NCI-H1417 treated with DMSO at 0.1 percent for 48 hours (cell line): Measurements from ENCODE around the gene QTRT2.

Experiments
- DNase-seq: peaks from one replicate; lab custom pipeline; 2025; lab: John Stamatoyannopoulos, UW

The QTRT2 gene

DNA sequence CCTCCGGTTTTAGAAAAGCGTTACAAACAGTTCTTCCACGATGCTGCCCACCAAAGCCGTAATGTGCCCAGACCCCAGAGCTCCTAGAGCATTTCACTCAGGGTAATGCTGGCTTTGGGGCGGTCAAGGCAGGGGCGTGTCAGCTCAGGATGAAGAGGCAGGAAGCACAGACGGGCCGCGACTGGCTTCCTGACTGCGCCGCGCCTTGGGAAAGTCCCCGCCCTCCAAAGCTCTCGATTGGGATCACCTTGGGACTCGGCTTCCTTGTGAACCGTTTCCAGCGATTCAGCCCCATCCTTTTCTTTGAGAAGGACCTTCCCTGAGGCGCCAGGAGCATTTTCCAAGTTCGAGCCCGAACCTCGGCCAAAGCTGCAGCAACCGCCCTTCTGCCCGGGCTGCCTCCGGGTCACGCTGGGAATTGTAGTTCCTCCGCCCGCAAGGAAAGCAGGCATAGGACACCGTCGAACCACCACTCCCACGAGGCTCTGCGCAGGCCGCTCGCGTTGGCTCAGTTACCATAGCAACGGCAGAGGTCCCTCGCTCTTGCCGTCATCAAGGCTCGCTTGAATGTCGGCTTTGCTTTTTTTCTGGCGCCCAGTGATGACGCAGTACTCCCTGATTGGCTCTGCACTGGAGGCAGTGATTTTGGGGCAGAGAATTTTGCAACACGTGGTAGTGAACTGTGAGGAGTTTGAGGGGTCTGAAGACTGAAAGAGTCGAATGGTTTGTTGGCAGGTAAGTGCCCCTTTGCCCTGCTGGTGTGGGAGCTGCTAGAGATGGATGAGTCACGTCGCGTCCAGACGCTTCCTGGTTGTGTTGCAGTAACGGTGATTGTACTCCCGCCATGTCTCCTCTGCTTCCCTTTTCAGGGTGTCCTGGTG lies at the start of gene QTRT2, which contains the start of gene CCDC191:
Gene QTRT2 (plus strand): TSS at position 608 of the 881 bp plus-strand sequence. CDS start 8,521 bp downstream, outside the sequence.
Gene CCDC191 (minus strand): TSS at position 397 of the 881 bp plus-strand sequence. CDS start 60 bp downstream, at position 337.
- peak; percentile 98 for DNase-seq

DNA sequence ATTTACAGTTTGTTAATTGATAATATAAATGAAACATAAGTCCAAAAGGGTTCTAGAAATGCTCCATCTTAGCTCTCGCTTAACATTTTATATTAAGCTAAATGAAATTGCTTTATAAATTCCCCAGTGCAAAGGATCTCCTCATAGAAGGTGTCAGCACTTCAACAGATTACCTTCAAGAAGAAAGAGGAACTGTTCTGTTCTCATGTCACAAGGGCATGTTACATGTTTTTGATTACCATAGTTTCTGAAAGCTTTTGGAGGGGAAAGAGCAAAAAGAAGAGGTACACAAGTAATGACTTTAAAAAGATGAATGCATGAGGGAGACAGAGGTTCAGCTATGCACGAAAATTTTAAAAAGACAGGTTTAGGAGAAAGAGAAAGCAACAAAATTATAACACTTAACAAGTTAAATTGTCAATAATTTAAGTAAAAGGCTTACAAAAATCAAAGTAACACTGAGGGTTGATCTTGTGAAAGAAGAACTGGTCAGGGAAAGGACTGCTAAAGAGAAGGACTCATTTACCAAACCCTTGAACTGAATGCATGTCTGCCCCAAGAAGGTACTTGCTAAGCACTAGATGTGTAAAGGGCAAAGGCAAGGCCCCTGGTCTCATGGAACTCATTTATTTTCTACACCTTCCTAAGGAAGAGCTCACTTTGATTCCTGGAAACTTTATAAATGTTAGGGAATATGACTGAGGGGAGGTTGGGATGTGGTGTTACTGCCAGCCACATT lies 45.3 kb upstream of the QTRT2 start:
- no peak for DNase-seq

DNA sequence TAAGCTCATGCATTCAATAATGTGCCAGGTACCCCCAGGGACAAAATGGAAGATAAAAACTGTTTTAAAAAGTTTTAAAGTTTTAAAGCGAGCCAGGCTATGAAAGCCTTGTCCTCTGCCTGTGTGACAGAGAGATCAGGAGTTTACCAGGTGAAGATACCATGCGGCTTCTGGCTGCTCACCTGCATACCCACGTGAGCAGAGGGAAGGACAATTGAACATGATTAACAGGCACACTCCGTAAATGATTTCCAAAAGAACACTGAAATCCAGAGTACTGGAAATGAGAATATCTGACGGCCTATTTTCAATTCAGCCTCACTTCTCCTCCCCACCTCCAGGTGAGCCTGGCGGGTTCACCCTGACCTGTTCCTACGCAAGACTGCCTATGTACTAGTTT lies 42.3 kb upstream of the QTRT2 start:
- no peak for DNase-seq

DNA sequence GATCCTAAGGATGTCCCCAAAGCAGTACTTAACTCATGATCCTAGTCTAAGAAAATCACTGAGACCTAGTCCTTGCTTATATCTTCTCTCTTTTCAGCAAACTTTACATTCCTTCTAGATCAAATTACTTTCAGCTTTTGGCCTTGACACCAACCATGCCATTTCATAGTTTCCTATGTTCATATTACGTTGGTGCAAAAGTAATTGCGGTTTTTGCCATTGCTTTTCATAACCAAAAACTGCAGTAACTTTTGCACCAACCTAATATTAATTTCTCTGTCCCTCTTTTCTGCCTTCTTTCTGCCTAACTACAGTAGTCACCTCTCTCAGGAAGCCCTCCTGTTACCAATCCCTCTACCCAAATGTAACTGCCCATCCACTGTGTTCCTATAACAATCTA lies 37.1 kb upstream of the QTRT2 start:
- DNase-seq = no peak

DNA sequence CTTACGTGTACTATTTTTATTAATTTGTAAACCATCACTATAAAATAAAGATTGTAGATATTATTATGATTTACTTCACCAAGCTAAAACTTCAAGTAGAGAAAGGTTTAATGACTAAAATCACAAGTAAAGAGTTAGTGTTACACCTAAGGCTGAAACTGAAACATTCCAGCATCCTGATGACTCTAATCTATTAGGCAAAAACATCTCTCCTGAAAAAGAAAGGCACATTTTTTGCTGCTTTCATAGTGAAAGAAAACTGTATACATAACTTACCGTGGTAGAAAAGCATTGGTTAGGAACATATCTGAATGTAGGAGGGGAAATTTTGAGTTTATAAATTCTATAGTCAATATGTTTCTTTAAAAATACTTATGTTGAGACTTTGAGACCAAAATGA lies 35.6 kb upstream of the QTRT2 start:
- DNase-seq = no peak

DNA sequence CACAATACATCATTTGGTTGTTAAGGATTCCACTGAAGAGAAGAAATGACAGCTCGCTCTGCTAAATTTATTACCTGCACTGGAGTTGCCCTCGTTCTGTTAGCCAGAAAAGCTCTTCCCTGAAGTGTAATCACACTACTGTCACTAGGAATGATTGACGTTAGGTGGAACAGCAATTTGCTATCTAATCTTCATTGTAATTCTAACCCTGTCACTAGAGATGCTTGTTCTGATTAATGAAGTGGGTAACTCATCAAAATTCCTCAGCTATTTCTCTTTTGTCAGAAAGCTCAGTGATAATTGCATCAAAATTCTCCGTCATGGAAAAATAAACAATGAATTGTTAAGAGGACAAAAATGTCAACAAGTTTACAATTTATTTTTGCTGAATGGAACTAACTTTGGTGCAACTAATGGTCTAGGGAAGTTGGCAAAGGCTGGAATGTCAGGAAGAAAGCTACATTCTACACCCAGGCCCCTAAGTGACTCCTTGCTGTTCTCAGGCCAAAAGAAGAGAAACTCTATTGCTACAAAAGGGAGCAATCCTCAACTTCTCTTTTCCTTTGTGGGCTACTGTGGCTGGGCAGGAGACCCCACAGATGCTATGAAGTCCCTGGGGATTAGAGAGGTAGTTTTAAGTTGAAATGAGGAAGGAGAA lies 34.3 kb upstream of the QTRT2 start:
- DNase-seq = no peak

DNA sequence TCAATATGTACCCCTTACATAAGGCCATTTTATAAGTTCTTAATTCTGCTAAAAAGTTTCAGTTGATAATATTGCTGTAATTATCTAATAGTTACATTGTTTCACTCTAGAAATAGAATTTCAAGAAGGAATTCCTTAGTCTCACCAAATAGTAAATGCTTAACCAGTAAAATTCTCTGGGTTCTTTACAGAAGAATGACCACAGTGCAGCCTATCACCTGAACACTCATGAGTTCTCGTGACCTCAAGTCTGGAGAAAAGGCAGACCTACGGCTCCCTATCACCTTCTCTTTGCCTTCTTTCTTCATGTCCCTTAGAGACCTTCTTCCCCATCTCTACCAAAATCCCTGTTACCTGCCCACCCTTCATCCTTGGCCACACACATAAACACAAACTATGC lies 31.1 kb upstream of the QTRT2 start:
- DNase-seq = no peak

DNA sequence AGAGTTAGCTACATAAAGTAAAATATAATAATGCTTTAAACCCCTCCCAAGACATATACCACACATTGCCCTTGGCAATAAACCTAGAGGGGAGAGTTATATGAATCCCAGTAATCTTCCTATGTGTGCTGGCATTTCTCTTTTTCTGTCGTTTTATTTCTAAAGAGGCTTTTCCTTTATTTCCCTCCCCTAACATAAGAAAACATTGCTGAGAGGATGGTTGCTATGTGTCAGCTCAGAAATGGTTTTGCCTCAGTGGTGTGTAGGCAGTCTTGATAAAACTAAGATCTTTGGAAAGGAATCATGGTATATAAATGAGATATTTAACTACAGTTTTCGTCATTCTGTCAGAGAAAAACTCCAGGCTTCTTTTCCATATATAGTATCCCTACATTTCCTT lies 30.2 kb upstream of the QTRT2 start:
- DNase-seq = no peak

DNA sequence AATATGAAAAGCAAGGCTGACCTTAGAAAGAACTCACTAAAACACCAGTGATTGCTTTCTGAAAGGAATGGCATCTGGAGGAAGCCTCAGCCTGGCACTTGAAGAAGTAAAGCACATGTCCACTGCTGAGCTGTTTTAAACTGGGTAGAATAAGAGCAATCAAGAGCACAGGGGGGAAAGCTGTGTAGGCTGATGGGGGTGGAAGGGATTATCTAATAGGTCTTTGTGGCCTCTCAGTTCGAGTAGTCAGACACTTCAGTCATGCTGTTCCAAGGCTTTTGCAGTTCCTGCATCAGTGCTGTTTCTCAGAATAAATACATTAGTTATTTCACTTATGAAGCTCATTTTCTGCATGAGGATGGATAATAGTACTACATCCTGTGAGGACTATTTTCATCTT lies 22.8 kb upstream of the QTRT2 start:
- no peak for DNase-seq

DNA sequence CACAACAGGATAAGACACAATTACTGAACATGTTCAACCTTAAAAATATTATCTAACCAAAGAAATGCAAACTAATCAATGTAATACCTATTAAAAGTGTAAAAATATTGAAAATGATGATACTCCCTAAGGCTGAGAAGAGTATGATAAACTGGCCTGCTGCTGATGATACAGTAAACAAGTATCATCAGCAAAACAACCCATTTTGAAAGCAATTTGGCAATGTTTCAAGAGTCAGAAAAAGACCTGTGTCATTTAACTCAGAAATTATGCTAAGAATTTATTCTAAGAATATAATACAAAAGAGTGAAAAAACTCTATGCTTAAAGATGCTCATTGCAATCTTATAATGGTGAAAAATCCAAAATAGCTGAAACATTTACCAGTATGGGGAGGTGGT lies 22.3 kb upstream of the QTRT2 start:
- DNase-seq = no peak

DNA sequence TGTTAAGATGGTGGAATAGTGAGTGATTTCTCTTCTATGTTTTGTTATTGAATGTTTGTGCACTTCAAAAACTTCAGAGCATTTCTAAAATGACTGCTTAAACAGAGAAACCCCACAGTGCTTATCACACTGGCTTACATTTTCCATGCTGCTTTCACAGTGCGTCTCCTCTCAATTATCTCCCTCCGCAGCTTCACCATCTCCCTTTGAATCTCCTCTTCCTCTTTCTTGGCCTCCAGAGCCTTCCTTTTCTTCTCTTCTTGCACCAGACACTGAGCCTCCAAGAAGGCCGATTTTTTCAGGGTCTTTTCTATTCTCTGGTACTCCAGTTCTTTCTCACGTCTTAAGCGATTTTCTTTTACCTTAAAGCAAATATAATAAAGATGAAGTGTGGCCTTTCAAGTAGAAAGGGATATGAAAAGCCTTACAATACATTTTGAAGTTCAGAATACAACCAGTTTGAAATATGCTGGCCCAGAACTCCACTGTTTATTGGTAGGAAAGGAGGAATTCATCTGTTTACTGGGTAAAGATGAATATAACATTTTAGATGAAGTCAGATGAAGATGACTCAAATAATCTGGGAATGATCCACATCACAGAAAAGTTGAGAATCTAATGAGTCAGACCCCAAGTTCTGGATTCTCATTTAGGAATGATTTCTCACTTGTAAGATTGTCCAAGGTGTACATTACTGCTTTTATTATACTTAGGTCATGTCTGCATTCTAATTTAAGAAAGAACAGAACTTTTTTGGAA lies 21.6 kb upstream of the QTRT2 start:
- DNase-seq = no peak

DNA sequence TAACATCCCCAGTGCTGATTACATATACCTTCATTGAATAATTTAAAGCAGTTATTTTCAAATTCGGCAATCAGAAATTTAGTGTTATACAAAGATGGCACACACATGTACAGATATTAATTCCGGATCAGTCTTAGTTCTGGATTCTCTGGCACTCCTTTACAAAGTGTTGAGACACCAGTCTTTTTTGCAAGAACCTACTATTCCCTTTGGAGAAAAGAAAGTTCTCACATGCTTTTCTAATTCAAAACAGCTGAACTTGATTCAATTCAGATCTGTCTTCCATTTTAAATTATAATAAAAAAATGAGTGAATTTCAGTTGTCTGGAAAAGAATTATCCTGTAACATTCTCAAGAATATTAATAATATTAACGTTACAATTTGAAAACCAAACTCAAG lies 20.6 kb upstream of the QTRT2 start:
- no peak for DNase-seq

DNA sequence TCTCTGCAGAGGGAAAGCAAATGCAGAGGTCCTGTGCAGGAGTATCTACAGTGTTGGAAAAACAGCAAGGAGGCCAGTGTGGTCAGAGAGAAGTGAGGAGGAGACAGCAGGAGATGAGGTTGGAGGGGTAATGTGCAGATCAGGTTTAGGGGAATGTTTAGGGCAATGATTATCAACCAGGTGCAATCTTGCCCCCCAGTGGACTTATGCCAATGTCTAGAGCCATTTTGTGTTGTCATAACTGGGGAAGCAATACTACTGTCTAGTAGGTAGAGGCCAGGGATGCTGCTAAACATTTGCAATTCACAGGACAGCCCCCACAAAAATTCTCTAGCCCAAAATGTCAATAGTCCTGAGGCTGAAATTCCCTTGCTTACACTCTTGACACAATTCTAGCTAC lies 13.3 kb upstream of the QTRT2 start:
- no peak for DNase-seq

DNA sequence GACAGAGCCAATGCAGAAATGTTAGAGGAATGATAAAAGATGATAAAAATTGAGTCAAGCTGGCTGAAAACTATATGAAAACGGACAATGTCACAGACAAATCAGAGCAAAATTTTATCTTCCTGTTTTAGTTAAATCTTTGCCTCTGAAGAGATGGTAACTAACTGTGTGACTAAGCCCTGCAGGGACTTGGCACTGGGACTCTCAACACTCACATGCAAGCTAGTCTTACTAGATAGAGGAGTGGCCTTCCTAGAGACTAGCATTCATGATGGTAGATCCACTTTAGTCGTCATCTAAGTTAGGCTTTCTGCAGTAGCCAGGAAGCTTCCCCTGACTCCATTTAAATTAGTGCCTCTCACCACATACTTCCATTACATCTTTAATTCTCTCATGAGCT lies 4.3 kb upstream of the QTRT2 start:
- no peak for DNase-seq

DNA sequence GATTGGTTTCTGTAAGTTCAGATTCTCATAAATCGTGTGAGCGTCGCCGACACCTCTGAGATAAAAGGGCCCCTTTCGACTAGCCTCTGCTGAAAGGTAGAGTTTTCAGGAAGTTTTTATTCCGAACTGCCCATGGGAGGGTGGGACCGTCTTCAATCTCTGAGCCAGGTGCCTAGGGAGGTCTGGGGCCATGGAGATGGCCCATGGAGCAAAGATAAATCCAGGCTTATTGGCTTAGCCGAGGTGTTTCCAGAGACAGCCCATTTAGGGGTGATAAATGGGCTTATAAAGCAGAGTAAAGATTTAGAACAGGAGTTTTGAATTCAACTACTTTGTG lies 442 bp downstream of the QTRT2 start:
- no peak for DNase-seq

DNA sequence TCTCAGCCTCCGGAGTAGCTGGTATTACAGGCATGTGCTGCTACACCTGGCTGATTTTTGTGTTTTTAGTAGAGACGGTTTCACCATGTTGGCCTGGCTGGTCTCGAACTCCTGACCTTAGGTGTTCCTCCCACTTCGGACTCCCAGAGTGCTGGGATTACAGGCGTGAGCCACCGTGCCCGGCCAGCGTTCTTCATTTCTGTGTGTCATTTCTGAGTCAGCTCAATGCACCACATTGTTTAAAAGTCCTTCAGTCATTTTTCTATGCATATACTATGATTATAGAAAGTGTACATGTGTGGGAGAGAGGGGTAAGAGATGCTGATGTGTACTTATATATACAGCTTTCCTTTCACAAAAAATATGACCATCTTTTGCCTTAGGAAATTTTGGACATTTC lies 2.1 kb downstream of the QTRT2 start:
- no peak for DNase-seq

DNA sequence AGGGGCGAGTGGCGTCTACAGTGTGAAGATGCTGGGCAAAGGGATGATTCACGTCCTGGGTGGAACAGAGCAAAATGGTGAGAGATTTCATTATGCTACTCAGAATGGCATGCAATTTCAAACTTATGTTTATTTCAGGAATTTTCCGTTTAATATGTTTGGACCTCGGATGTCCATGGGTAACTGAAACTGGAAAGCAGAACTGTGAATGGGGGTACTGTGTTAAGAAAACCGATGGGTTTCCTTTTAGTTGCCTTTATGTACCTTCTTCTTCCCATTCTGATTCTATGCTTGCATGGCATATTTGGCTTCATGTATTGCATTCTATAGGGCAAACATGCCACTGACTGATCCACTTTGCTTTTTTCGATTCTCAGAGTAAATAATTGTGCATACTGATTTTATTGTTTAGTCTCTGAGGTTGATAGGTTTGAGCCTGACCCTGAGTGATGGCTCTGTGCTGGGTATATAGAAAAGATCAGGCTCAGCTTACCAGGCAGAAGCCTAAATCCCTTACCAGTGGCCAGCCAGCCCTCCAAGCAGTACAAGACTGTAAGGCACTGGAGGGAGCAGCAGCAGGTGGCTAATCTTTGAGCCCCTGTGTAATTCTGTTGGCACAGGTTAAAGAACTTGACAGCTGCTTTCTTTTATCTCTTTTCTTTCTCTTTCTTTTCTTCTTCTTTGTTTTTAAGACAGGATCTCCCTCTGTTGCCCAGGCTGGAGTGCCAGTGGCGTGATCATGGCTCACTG lies 4.5 kb downstream of the QTRT2 start:
- DNase-seq = no peak

DNA sequence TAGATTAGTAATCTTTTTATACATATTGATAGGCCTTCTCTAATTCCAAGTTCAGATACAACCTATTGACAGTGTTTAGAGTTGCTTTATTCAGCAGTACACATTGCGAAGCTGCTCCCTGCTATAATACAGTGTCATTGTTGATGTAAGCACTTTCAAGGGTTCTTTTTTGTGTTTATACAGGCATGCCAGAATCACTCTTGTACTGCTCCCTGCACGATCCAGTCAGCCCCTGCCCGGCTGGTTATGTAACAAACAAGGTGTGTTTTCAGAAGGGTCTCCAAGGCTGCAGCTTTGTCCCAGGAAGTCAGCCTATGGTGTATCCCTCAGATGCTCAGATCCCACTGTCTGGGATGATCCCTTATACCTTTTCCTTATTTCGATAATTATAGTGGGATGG lies 11.3 kb downstream of the QTRT2 start:
- DNase-seq = no peak

DNA sequence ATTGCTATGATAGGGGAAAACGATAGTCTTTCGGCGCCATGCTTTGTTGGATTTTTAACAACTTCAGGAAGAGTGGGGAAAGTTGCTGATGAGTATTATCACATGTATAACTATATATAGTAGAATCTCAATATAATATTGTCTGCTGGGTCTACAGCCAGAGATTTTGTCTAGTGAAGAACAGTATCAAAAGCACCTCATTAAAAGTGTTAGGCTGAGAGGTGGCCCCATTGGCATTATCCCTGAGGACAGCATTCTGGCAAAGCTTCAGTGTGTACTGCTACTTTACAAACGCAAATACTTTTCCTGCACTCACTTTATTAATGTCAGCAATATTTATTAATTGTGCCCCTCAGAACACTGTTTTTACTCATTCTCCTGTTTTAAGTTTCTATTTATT lies 11.8 kb downstream of the QTRT2 start:
- no peak for DNase-seq

DNA sequence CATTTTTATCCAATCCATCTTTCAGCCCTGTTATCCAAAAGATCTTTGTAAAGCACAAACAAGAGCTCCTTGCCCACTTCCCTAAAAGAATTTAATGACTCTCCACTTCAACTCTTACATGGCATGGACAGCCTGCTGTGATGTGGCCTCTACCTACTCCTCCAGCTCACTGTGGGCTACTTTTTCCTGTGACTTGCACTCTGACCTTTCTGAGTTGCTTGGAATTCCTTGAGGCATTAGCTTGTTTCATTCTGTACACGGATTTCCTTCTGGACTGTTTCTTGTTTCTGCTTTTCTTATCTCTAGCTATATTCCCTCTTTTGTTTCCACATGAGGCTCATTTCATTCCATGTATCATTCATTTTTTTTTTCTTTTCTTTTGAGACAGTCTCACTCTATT lies 15.2 kb downstream of the QTRT2 start:
- DNase-seq = no peak

DNA sequence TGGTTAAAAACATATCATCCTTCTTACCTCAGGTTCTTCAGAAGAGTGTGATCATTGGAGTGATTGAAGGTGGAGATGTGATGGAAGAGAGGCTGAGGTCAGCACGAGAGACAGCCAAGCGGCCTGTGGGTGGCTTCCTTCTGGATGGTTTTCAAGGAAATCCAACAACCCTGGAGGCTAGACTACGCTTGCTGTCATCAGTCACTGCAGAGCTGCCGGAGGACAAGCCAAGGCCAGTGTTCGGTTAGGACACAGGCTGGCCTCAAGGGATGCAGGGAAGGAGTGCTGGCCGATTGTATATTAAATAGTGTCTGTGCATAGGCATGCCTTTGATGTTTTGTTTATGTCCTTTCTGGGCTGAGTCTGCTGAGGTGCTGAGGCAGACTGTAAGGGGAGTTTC lies 20.2 kb downstream of the QTRT2 start:
- DNase-seq = no peak
